ENCODE measurements around the gene LMLN.

Gene LMLN

GRCh38 chr3:197940745-197941384, 19.2 kb upstream of the LMLN start:
- H3K4me3 ChIP-seq = no peak overlapping the region
- no peak for DNase-seq (ENCODE audit: low spot score)
- TF ChIP-seq CTCF (IDR thresholded peaks at IDR 0.05) = no peak
- no peak overlapping the region for H3K27ac ChIP-seq

GRCh38 chr3:197942956-197943556, 17.0 kb upstream of the LMLN start:
- no peak for DNase-seq (ENCODE audit: low spot score)
- TF ChIP-seq CTCF (IDR thresholded peaks at IDR 0.05) = peak; percentile 47

GRCh38 chr3:197949191-197949777, 10.7 kb upstream of the LMLN start:
- peak overlapping the region; percentile 68 to 92 for H3K27ac ChIP-seq
- peak overlapping the region; percentile 79 for H3K4me3 ChIP-seq
- no peak for DNase-seq (ENCODE audit: low spot score)
- no peak for TF ChIP-seq CTCF (IDR thresholded peaks at IDR 0.05)

More at GRCh38 chr3:197942956-197943556, 17.0 kb upstream of the LMLN start:
- Histone ChIP-seq H3K4me3 (no peak overlapping the region), H3K27ac (no peak overlapping the region)

- TF ChIP-seq CTCF (IDR thresholded peaks at IDR 0.05) = no peak
- peak; percentile 92 for DNase-seq (ENCODE audit: low spot score)
- Histone ChIP-seq H3K27ac (peak within 1 kb of the TSS; percentile 68 to 92), H3K4me3 (peak within 1 kb of the TSS; percentile 79)
Observed at GRCh38 chr3:197949778-197950676, 10.0 kb upstream of the LMLN start, which contains the start of gene RPL35A. TSS of gene RPL35A (plus strand) at chr3:197950190. CDS start at chr3:197950968, 778 bp downstream.

GRCh38 chr3:197950677-197951061, 9.3 kb upstream of the LMLN start:
- H3K4me3 ChIP-seq = peak overlapping the region; percentile 79
- H3K27ac ChIP-seq = peak overlapping the region; percentile 68 to 92
- no peak for TF ChIP-seq CTCF (IDR thresholded peaks at IDR 0.05)
- DNase-seq (ENCODE audit: low spot score) = no peak

GRCh38 chr3:197951392-197951990, 8.5 kb upstream of the LMLN start:
- TF ChIP-seq CTCF (IDR thresholded peaks at IDR 0.05) = no peak
- peak overlapping the region in 1 of 2 donors; percentile 68 for H3K27ac ChIP-seq
- peak overlapping the region; percentile 79 for H3K4me3 ChIP-seq
- no peak for DNase-seq (ENCODE audit: low spot score)
